ENCODE data around the gene PML.
"Not testable (repeated sequence)": the region's sequence is repeated elsewhere in the genome, so short reads cannot be mapped to it uniquely, and the experiment has no call there.

- TF ChIP-seq, protein P1, sequence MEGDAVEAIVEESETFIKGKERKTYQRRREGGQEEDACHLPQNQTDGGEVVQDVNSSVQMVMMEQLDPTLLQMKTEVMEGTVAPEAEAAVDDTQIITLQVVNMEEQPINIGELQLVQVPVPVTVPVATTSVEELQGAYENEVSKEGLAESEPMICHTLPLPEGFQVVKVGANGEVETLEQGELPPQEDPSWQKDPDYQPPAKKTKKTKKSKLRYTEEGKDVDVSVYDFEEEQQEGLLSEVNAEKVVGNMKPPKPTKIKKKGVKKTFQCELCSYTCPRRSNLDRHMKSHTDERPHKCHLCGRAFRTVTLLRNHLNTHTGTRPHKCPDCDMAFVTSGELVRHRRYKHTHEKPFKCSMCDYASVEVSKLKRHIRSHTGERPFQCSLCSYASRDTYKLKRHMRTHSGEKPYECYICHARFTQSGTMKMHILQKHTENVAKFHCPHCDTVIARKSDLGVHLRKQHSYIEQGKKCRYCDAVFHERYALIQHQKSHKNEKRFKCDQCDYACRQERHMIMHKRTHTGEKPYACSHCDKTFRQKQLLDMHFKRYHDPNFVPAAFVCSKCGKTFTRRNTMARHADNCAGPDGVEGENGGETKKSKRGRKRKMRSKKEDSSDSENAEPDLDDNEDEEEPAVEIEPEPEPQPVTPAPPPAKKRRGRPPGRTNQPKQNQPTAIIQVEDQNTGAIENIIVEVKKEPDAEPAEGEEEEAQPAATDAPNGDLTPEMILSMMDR (IDR thresholded peaks at IDR 0.05), result not testable (repeated sequence)
- not testable (repeated sequence) for TF ChIP-seq POLR2A, POLR2AphosphoS5, EP300 (IDR thresholded peaks at IDR 0.05)
Measured at GRCh38 chr15:74094567-74094966, 100.1 kb downstream of the PML start.
